DMS153 treated with DMSO at 0.1 percent for 48 hours (cell line): ENCODE results near the gene PDZD7.

Source experiments
- DNase-seq: peaks from one replicate; lab custom pipeline; 2025; ENCODE audit not compliant: unreplicated experiment; lab: John Stamatoyannopoulos, UW

Gene PDZD7

GRCh38 chr10:100969187-100970075 is 61.5 kb downstream of the PDZD7 start, which contains the start of gene SEMA4G:
Gene SEMA4G, plus strand, starts transcription at chr10:100969504. Its CDS starts 3,409 bp downstream, at chr10:100972913.
- peak; percentile 17 for DNase-seq

DNA sequence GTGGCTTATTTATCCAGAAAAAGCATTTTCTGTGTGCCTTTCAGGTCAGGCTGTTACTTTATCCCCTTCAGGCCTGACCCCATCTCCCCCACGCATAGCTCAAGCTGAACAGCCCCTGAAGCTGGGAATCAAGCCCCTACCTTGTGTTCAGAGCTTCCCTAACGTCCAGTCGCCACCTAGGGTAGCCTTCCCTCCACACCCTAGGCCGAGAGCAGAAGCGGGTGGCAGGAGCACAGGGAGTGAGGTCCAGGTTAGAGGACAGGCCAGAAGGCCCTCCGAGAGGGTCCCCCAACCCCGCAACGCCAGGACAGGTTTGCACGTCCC is 62.1 kb downstream of the PDZD7 start:
- DNase-seq: no peak

DNA sequence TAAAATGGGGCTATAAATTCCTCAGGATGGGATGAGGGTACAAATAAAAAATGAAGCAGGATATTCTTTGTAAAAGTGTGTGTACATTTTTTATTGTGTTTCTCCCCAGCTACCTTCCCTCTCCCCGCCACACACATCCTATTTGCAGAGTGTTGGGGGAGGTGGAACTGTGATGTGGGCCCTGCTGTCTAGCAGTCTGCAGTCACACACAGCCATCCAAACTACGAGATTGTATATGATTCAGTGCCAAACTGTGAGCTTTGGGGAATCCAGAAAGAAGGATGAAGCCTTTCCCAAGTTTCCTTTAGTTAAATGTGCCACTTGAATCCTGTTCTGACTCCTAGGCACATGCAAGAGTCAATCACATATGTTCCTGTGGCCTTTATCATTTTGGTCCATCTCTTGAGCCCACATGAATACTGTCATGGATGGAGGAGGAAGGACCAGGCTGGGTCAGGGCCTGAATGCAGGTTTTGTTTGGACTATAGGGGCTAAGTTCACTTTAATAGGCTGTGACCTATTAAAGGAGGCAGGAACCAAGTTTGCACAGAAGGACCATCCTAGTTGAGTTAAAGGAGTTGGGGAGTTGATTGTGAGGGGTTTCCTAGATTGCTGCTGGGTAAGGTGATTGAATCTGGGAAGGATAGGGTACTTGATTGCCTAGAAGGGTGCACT is 62.7 kb downstream of the PDZD7 start:
- DNase-seq: no peak

GRCh38 chr10:100967332-100967731 is 63.6 kb downstream of the PDZD7 start:
- no peak for DNase-seq

DNA sequence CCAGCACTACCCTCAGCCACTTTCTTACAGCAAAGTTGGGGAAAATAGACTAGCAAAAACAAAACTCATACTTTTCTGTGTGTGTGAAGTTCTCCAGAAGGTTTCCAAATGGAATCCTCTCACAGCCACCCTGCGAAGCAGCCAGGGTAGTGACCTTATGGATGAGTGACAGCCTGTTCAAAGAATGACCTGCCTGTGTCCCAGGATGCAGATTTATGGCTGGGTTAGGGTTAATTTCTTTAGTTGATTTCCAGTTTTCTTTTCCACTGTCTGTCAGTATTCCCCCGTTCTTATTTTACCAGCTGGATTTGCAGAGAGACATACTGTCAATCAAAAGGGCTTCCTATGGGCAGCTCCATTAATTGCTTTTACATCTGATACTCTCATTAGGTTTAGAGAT is 64.0 kb downstream of the PDZD7 start:
- no peak for DNase-seq

GRCh38 chr10:100965820-100966219 is 65.1 kb downstream of the PDZD7 start:
- no peak for DNase-seq

- no peak for DNase-seq
Measured at GRCh38 chr10:100963826-100964225, 67.1 kb downstream of the PDZD7 start.

DNA sequence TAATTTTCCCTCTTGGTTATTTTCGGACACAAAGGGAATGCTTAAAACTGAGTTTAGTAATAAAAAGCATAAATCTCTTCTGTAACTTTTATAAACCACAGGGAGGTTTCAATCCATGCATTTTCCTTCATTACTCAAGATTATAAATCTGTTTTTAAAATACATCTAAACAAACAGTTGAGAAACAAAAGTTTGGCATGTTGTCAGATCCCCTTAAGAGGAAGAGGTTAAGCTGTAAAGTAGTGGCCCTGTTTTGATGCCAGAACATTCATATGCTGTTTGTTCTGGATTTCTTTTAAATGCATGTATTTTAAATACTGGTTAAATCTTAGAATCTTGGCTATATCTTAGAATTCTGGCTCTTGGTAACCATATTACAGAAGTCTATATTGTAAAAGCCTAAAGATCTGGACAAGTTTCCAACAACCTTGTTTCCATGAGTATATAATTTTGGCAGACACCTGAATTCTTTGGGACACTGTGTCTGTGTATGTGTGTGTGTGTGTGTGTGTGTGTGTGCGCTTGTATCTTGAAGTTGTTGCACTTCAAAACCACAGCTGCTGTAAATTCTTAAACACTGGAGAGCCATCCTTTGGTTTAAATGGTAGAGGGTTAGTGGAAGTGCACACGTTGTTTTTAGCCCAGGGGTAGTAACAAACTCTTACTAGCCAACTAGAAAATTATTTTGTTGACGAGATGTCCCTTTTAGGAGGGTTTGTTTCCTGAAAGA is 68.4 kb downstream of the PDZD7 start:
- no peak for DNase-seq

GRCh38 chr10:100960251-100960650 is 70.7 kb downstream of the PDZD7 start:
- DNase-seq: no peak
